Right hindlimb (tissue), 1 donor: ENCODE data around the gene TRIM34.
"Not testable (repeated sequence)": the region's sequence is repeated elsewhere in the genome, so short reads cannot be mapped to it uniquely, and the experiment has no call there.

Source experiments
- DNase-seq: peaks from one replicate; pipeline ENCODE4 v3.0.0-alpha.2; 2018

TRIM34 gene

DNA sequence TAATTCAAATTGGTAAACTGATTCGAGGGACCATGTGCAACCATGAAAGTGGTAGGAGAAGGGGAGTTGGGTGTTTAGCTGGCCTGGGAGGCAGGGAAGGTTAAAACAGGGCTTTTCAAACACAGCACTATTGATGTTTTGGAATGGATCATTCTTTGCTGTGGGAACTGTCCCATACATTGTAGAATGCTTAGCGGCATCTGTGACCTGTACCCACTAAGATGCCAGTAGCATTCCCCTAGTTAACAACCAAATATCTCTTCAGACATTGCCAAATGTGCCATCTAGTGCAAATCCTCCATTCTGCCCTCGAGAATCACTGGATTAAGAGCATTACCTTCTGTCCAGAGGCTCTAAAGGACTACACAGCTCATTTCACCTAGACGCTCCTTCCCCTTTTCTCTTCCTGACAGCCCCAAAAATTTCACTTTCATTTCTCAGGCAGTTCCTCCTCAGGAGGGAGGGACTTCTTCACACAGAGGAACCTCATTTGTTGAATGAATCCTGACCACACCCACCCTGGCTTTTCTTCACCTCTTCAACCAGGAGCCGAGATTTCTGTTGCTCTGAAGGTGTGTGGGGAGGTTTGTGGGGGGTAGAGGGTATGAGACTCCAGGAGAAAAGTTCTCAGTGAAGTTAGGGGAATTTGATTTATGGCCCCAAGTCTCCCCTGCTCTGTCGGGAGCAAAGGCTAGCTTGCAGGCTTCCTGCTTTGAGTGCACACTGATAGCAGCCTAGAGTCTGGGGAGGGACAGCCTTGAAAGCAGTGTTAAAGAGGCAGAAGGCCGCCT lies at the start of gene TRIM34:
TSS of gene TRIM34 (plus strand) at position 513 of the 791 bp plus-strand sequence. CDS start 7,331 bp downstream, outside the sequence.
- peak; percentile 64 for DNase-seq

GRCh38 chr11:5575152-5575551 lies 49.6 kb upstream of the TRIM34 start:
- DNase-seq, result no peak

DNA sequence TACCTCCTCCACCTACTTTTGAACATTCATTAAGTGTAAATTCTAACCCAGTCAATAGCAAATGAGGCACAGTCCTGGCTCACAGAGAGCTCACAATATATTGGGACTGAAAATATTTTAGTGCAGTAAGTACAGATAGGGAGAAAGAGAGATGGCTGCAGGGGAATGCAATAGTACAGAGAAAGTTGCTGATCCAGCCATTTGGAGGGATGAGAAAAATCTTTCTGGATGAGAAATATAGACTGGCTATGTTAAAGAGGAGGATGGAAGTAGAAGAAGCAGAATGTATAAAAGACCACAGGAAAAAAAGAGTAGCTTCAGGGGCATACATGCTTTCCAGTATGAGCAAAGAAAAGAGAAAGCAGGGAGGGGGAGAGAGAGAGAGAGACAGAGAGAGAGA lies 47.7 kb upstream of the TRIM34 start:
- no peak for DNase-seq

DNA sequence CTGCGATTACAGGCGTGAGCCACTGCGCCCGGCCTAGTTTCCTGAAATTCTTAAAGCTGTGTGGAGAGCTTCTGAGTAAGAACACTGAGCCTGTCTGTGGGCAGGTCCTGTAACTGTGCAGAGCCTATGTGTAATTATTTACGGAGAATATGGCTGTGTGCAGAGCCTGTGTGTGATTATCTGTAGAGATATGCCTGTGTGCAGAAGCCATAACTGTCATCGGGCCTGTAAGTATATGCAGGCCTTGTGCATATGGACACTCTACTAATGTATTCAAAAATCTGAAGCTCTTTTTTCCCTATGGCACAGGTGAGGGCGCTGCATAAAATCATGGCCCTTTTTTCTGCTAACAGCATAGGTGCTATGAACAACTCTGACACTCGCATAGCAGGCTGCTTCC lies 44.2 kb upstream of the TRIM34 start, which contains the start of gene OR52B6:
TSS of gene OR52B6 (plus strand) at position 301 of the 400 bp plus-strand sequence. CDS start at position 301, 0 bp downstream.
- DNase-seq, result no peak

DNA sequence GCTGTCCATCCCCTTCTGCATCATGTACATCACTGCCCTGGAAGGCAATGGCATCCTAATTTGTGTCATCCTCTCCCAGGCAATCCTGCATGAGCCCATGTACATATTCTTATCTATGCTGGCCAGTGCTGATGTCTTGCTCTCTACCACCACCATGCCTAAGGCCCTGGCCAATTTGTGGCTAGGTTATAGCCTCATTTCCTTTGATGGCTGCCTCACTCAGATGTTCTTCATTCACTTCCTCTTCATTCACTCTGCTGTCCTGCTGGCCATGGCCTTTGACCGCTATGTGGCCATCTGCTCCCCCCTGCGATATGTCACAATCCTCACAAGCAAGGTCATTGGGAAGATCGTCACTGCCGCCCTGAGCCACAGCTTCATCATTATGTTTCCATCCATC lies 43.8 kb upstream of the TRIM34 start:
- DNase-seq, result no peak

GRCh38 chr11:5584458-5584857 lies 40.3 kb upstream of the TRIM34 start:
- DNase-seq, result not testable (repeated sequence)

GRCh38 chr11:5589906-5590305 lies 34.9 kb upstream of the TRIM34 start:
- not testable (repeated sequence) for DNase-seq

DNA sequence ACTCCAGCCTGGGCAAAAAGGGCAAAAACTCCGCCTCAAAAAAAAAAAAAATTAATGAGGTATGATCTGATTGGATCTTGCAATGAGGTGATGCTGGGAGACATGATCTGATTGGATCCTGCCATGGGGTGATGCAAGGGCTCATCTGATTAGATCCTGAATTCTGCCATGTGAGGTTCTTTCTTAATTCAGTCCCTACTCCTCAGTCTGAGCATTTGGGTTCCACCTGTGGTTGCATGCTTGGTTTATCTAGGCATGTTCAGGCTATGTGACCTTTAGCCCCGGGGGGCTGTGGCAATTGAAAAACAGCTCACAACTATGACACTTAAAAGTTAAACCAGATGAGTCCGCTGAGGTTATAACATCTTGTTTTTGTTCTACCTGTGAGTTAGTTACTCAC lies 33.2 kb upstream of the TRIM34 start:
- DNase-seq, result no peak

- no peak for DNase-seq
Measured at GRCh38 chr11:5592615-5593014, 32.2 kb upstream of the TRIM34 start.

GRCh38 chr11:5593146-5593545 lies 31.7 kb upstream of the TRIM34 start:
- DNase-seq, result no peak

DNA sequence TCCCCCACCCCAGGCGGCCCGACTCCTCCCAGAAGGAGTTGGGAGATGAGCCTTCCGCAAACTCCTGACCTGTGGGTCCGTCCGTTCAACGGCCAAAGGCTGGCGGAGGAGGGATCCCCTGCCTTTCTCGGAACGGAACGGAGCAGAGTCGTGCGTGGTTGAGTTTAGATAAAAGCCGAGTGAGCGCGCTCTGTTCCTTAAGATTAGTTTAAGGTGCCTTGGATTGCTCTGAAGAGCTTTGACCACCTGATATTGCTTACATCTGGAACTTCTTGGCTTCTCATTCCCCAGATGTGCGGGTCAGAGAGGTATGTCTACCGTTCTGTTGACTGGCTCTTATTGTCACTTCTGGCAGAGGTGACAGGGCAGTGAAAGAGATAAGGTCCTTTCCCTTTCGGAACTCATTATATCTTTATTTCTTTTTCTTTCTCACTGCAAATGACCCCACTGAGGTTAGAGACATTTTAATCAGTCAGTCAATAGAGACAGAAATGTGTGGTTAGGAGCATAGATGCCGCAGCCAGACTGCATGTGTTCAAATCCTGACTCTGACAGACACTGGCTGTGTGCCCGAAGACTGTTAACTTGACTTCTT lies 28.1 kb upstream of the TRIM34 start, which contains the start of gene TRIM6:
TSS of gene TRIM6 (plus strand) at position 31 of the 595 bp plus-strand sequence. CDS start at position 292, 261 bp downstream.
- DNase-seq, result peak; percentile 74

DNA sequence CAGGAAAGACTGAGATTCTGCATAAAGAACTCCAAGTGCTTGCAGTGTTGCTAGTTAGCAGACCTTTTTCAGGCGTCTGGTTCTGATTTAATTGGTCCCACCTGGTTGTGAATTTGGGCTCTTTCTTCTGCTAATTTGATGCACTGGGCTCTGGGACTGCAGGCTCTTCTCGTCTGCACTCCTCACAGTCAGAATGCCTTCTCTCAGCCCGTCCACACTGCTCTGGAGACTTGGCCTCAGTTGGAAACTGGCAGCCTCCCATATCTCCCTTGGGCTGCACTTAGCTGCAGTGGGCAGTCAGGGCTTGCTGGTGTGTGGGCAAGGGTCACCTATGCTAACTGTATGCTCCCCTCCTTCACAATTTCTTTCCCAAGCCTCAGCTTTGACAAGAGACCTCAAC lies 26.8 kb upstream of the TRIM34 start:
- DNase-seq, result no peak

GRCh38 chr11:5600374-5600851 lies 24.4 kb upstream of the TRIM34 start:
- peak; percentile 63 for DNase-seq

GRCh38 chr11:5602791-5603190 lies 22.0 kb upstream of the TRIM34 start:
- DNase-seq, result not testable (repeated sequence)

DNA sequence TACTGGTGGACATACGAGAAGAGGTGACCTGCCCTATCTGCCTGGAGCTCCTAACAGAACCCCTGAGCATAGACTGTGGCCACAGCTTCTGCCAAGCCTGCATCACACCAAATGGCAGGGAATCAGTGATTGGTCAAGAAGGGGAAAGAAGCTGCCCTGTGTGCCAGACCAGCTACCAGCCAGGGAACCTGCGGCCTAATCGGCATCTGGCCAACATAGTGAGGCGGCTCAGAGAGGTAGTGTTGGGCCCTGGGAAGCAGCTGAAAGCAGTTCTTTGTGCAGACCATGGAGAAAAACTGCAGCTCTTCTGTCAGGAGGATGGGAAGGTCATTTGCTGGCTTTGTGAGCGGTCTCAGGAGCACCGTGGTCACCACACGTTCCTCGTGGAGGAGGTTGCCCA lies 21.5 kb upstream of the TRIM34 start:
- peak; percentile 39 for DNase-seq

- no peak for DNase-seq
Measured at GRCh38 chr11:5604896-5605295, 19.9 kb upstream of the TRIM34 start.

- no peak for DNase-seq
Measured at GRCh38 chr11:5605849-5606248, 19.0 kb upstream of the TRIM34 start.

DNA sequence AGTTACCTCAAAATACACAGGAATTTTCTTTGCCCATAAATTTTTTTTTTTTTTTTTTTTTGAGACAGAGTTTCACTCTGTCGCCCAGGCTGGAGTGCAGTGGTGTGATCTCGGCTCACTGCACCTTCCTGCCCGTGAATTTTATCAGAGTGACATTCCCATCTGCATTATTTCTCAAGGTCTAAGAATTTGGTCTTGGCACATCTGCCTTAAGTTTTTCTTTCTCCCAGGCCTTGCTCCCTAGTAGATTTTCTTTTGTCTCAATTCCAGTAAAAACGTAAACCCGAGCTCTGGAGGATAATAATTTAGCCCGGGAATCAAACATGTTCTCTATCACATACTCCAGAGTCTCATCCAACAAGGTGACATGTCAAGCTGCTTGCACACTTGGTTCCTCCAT lies 16.0 kb upstream of the TRIM34 start:
- DNase-seq, result no peak

- no peak for DNase-seq
Measured at GRCh38 chr11:5610446-5610845, 14.4 kb upstream of the TRIM34 start.

DNA sequence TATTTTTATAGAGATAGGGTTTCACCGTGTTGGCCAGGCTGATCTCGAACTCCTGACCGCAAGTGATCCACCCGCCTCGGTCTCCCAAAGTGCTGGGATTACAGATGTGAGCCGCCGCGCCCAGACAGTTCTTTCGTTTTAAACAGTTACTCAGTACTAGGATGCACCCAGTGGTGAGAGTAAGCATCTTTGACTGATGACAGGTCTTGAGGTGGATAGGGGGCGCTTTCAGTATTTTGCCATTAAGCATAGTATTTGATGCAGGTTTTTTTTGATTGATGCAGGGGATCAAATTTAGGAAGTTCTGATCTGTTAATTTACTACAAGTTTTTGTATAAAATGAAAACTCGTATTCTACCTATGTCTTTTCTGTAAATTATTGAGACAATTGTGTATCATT lies 13.2 kb upstream of the TRIM34 start:
- DNase-seq, result no peak

- no peak for DNase-seq
Measured at GRCh38 chr11:5618807-5619206, 6.0 kb upstream of the TRIM34 start.

GRCh38 chr11:5620651-5621521 lies 3.9 kb upstream of the TRIM34 start:
- no peak for DNase-seq

- no peak for DNase-seq
Measured at GRCh38 chr11:5621580-5621979, 3.2 kb upstream of the TRIM34 start.
